GM13976 (cell line): ENCODE data around the gene SLC10A1.

Experiments
- DNase-seq: peaks from one replicate; pipeline ENCODE4 v3.0.0; 2012; ENCODE audit warnings: low spot score
- CTCF ChIP-seq: IDR thresholded peaks from 2 replicates; pipeline ENCODE4 v1.5.1; 2012; ENCODE audit warnings: borderline replicate concordance, mild to moderate bottlenecking; ENCODE audit not compliant: insufficient read depth; ENCODE audit errors: extremely low read depth, missing control alignments, control extremely low read depth
- in situ Hi-C: fragments of 300-500 bp; cut with MboI; formaldehyde crosslinking; loops from one replicate; pipeline ENCODE4 v1.12.0; 2022; ENCODE audit warnings: low sequenced_read_pairs, mixed read lengths, inconsistent platforms; ENCODE audit not compliant: unreplicated experiment

SLC10A1 gene

GRCh38 chr14:69755784-69756183 is 41.3 kb downstream of the SLC10A1 start:
- in situ Hi-C loops, result no loop called here
- DNase-seq, result no peak

GRCh38 chr14:69755296-69755695 is 41.7 kb downstream of the SLC10A1 start:
- DNase-seq, result no peak
- no peak for TF ChIP-seq CTCF
- in situ Hi-C loops, result no loop called here

More at GRCh38 chr14:69755784-69756183, 41.3 kb downstream of the SLC10A1 start:
- TF ChIP-seq CTCF, result no peak

DNA sequence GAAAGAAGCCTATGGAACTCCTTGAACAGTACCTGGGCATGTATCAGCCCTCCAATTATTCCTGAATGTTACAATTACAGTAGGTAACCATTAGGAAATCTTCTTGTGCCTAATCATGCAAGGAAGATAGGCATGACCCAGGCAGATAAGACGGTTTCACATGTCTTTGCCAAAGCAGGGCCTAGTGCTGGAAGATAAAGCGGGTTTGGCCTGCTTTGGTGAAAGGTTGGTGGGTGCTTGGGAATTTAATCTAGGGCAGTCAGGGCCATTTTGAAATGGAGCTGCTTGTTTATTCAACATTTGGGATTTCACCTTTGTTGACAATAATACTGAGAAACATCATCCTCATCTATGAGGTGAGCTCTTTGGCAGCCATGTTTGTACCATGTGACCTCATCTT is 42.6 kb downstream of the SLC10A1 start:
- TF ChIP-seq CTCF, result no peak
- no peak for DNase-seq
- in situ Hi-C loops, result no loop called here

DNA sequence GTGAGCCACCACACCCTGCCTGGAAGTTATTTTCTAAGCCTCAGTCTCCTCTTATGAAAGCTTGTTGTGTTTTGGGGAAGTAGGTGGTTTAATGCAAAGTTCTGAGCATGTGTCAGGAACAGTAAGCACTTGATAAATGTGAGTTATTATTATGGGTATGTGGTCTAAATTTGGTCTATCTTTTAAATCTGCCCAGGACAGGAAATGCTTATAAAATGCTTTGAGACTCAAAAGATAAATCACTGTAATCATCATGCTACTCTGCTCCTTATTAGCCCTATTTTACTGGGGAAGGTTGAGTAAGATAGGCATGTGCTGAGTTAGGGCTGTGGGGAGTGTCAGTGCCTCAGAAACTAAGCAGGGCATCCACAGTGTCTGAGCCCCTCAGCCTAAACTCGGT is 43.2 kb downstream of the SLC10A1 start:
- DNase-seq, result no peak
- TF ChIP-seq CTCF, result no peak
- in situ Hi-C loops, result no loop called here

DNA sequence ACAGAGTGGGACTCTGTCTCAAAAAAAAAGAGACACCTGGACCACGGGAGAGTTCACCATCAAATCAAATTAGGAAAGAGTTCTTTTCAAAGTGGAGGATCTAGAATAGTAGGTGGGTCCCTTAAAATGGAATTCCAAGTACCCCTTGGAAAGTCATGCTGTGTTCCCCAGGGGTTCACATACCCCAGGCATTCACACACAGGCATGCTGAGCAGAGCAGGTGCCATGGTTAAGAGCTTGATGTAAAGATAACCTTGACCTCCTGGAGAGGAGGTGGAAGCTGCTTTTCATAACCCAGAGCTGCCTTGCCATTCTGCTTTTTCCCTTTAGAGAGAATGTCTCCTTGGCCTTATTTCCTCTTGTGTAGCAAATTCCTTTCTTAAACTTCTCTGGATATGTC is 44.3 kb downstream of the SLC10A1 start:
- in situ Hi-C loops, result no loop called here
- no peak for TF ChIP-seq CTCF

GRCh38 chr14:69750495-69750894 is 46.5 kb downstream of the SLC10A1 start:
- DNase-seq, result no peak
- in situ Hi-C loops, result no loop called here
- TF ChIP-seq CTCF, result no peak

More for the DNA sequence above, 44.3 kb downstream of the SLC10A1 start:
- DNase-seq, result no peak

- DNase-seq, result no peak
- TF ChIP-seq CTCF, result no peak
- in situ Hi-C loops, result no loop called here
Measured at GRCh38 chr14:69749956-69750355, 47.1 kb downstream of the SLC10A1 start.
